Ureter (tissue), 1 donor: ENCODE data around the gene LARP1B. TPM values are rescaled to one million over a fixed set of nuclear protein-coding genes. Genes with fewer than 3 reads are reported as not detected.
"Not testable (repeated sequence)": the region's sequence is repeated elsewhere in the genome, so short reads cannot be mapped to it uniquely, and the experiment has no call there.

ENCODE experiments used
- DNase-seq: peaks from one replicate; pipeline ENCODE4 v3.0.0-alpha.2; 2020; ENCODE audit warnings: low spot score
- total RNA-seq: library from RNA; stranded (reverse); gene quantifications from one replicate; pipeline ENCODE4 v1.2.4, GENCODE V29; 2023
- donor health status: DM: yes; HTN: yes; CAD: no.

LARP1B gene
- total RNA-seq, 1 donor from 2014 or later: 30.3 TPM

GRCh38 chr4:128225148-128225547 is 164.0 kb downstream of the LARP1B start:
- DNase-seq: no peak

GRCh38 chr4:128227991-128228571 is 167.0 kb downstream of the LARP1B start:
- DNase-seq: no peak

GRCh38 chr4:128228845-128229795 is 168.0 kb downstream of the LARP1B start:
- no peak for DNase-seq

- DNase-seq: no peak
Observed at GRCh38 chr4:128232719-128233118, 171.6 kb downstream of the LARP1B start.

- no peak for DNase-seq
Observed at GRCh38 chr4:128234836-128235235, 173.7 kb downstream of the LARP1B start.

- DNase-seq: no peak
Observed at GRCh38 chr4:128241019-128241418, 179.9 kb downstream of the LARP1B start.

GRCh38 chr4:128241425-128241913 is 180.4 kb downstream of the LARP1B start:
- no peak for DNase-seq

- no peak for DNase-seq
Observed at GRCh38 chr4:128241981-128242380, 180.9 kb downstream of the LARP1B start.

GRCh38 chr4:128242601-128243000 is 181.5 kb downstream of the LARP1B start:
- DNase-seq: no peak

- no peak for DNase-seq
Observed at GRCh38 chr4:128244379-128244778, 183.3 kb downstream of the LARP1B start.

GRCh38 chr4:128245391-128245790 is 184.3 kb downstream of the LARP1B start:
- DNase-seq: not testable (repeated sequence)

- DNase-seq: no peak
Observed at GRCh38 chr4:128247906-128248305, 186.8 kb downstream of the LARP1B start.

- DNase-seq: no peak
Observed at GRCh38 chr4:128249787-128250668, 188.9 kb downstream of the LARP1B start.

- DNase-seq: no peak
Observed at GRCh38 chr4:128255906-128256305, 194.8 kb downstream of the LARP1B start.

GRCh38 chr4:128256539-128256938 is 195.4 kb downstream of the LARP1B start:
- no peak for DNase-seq

- not testable (repeated sequence) for DNase-seq
Observed at GRCh38 chr4:128258166-128258565, 197.1 kb downstream of the LARP1B start.

- DNase-seq: not testable (repeated sequence)
Observed at GRCh38 chr4:128259889-128260288, 198.8 kb downstream of the LARP1B start.

Other genes with a start within 250 kb of the LARP1B start
- gene PLK4, start 180.4 kb upstream of the LARP1B start, total RNA-seq: 4.7 TPM
- 27.6 TPM for gene MFSD8, start 96.1 kb upstream of the LARP1B start, total RNA-seq
- gene ABHD18, start 95.9 kb upstream of the LARP1B start, total RNA-seq: 15.3 TPM
- gene PGRMC2, start 226.5 kb downstream of the LARP1B start, total RNA-seq: 80.5 TPM